ENCODE results near the gene FAM193B. TPM values are rescaled to one million over a fixed set of nuclear protein-coding genes. Genes with fewer than 3 reads are reported as not detected.

FAM193B gene
- total RNA-seq, 3 donors from 2014 or later (not counting 1 experiment from before 2014, with no cell fraction given): 203 to 235 (median 216) TPM

- DNase-seq (no peak), ATAC-seq (no peak)
- intact Hi-C loops (cut with micrococcal nuclease): loop anchor here (10.0 kb wide), 1 partner anchor 379 kb away; no protein-coding TSS in a partner anchor
- H3K36me3 ChIP-seq (ENCODE audit: control insufficient read depth, insufficient read depth, low read length): no peaks in the 10 kb centered on the region
- no peaks in the 10 kb centered on the region for H3K9me3 ChIP-seq (ENCODE audit: control insufficient read depth, insufficient read depth, low read length)
- Mint-ChIP-seq H3K27ac (peak overlapping the region in 1 of 2 donors; percentile 80), H3K27me3 (ENCODE audit: low read depth in 2 of 2) (peaks cover 6 to 8% of the 10 kb centered on the region in 2 donors), H3K36me3 (no peaks in the 10 kb centered on the region), H3K4me3 (no peak overlapping the region), H3K9me3 (no peaks in the 10 kb centered on the region), H3K4me1 (peaks cover 13 to 49% of the 10 kb centered on the region in 2 donors)
- TF ChIP-seq, protein P1, sequence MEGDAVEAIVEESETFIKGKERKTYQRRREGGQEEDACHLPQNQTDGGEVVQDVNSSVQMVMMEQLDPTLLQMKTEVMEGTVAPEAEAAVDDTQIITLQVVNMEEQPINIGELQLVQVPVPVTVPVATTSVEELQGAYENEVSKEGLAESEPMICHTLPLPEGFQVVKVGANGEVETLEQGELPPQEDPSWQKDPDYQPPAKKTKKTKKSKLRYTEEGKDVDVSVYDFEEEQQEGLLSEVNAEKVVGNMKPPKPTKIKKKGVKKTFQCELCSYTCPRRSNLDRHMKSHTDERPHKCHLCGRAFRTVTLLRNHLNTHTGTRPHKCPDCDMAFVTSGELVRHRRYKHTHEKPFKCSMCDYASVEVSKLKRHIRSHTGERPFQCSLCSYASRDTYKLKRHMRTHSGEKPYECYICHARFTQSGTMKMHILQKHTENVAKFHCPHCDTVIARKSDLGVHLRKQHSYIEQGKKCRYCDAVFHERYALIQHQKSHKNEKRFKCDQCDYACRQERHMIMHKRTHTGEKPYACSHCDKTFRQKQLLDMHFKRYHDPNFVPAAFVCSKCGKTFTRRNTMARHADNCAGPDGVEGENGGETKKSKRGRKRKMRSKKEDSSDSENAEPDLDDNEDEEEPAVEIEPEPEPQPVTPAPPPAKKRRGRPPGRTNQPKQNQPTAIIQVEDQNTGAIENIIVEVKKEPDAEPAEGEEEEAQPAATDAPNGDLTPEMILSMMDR (IDR thresholded peaks at IDR 0.05): no peak
- no peak overlapping the region for H3K4me3 ChIP-seq (ENCODE audit: low read length)
- H3K4me1 ChIP-seq (ENCODE audit: control insufficient read depth, insufficient read depth, low read length): peaks cover 56% of the 10 kb centered on the region
- peaks cover 5% of the 10 kb centered on the region for H3K27me3 ChIP-seq (ENCODE audit: control insufficient read depth, insufficient read depth, low read length)
- H3K27ac ChIP-seq (ENCODE audit: low read length): no peak overlapping the region
- 98% methylated on average over 5 of the region's 5 CpGs for WGBS (ENCODE audit: insufficient coverage)
Measured at GRCh38 chr5:177493795-177494345, 60.5 kb downstream of the FAM193B start.

GRCh38 chr5:177492841-177493240, 61.5 kb downstream of the FAM193B start:
- TF ChIP-seq, protein P1 (IDR thresholded peaks at IDR 0.05): no peak
- peak overlapping the region in 1 of 2 donors; percentile 80 for H3K27ac Mint-ChIP-seq
- no peak overlapping the region for H3K4me3 Mint-ChIP-seq
- peaks cover 3 to 39% of the 10 kb centered on the region in 2 donors for H3K4me1 Mint-ChIP-seq
- H3K9me3 ChIP-seq (ENCODE audit: control insufficient read depth, insufficient read depth, low read length): no peaks in the 10 kb centered on the region
- H3K27me3 ChIP-seq (ENCODE audit: control insufficient read depth, insufficient read depth, low read length): no peaks in the 10 kb centered on the region
- H3K27ac ChIP-seq (ENCODE audit: low read length): no peak overlapping the region
- peaks cover 48% of the 10 kb centered on the region for H3K4me1 ChIP-seq (ENCODE audit: control insufficient read depth, insufficient read depth, low read length)
- no peaks in the 10 kb centered on the region for H3K36me3 ChIP-seq (ENCODE audit: control insufficient read depth, insufficient read depth, low read length)
- no peaks in the 10 kb centered on the region for H3K36me3 Mint-ChIP-seq
- DNase-seq (no peak), ATAC-seq (no peak)
- WGBS (ENCODE audit: insufficient coverage): 97% methylated on average over 7 of the region's 7 CpGs
- intact Hi-C loops (cut with micrococcal nuclease): loop anchor here (10.0 kb wide), 1 partner anchor 378 kb away; no protein-coding TSS in a partner anchor
- no peak overlapping the region for H3K4me3 ChIP-seq (ENCODE audit: low read length)
- H3K9me3 Mint-ChIP-seq: no peaks in the 10 kb centered on the region
- H3K27me3 Mint-ChIP-seq (ENCODE audit: low read depth in 2 of 2): no peaks in the 10 kb centered on the region

GRCh38 chr5:177491983-177492746, 62.2 kb downstream of the FAM193B start:
- no peak overlapping the region for H3K27ac ChIP-seq (ENCODE audit: low read length)
- 97% methylated on average over 54 of the region's 54 CpGs for WGBS (ENCODE audit: insufficient coverage)
- no peak overlapping the region for H3K4me3 ChIP-seq (ENCODE audit: low read length)
- ATAC-seq: no peak
- no peaks in the 10 kb centered on the region for H3K27me3 ChIP-seq (ENCODE audit: control insufficient read depth, insufficient read depth, low read length)
- H3K4me1 ChIP-seq (ENCODE audit: control insufficient read depth, insufficient read depth, low read length): peaks cover 44% of the 10 kb centered on the region
- H3K9me3 Mint-ChIP-seq: no peaks in the 10 kb centered on the region
- H3K36me3 ChIP-seq (ENCODE audit: control insufficient read depth, insufficient read depth, low read length): no peaks in the 10 kb centered on the region
- no peak for DNase-seq
- H3K4me1 Mint-ChIP-seq: peaks cover 0 to 33% of the 10 kb centered on the region in 2 donors
- H3K27me3 Mint-ChIP-seq (ENCODE audit: low read depth in 2 of 2): no peaks in the 10 kb centered on the region
- intact Hi-C loops (cut with micrococcal nuclease): loop anchor here (10.0 kb wide), 1 partner anchor 377 kb away; no protein-coding TSS in a partner anchor
- peak overlapping the region in 1 of 2 donors; percentile 80 for H3K27ac Mint-ChIP-seq
- H3K36me3 Mint-ChIP-seq: no peaks in the 10 kb centered on the region
- no peak overlapping the region for H3K4me3 Mint-ChIP-seq
- TF ChIP-seq, protein P1 (IDR thresholded peaks at IDR 0.05): no peak
- H3K9me3 ChIP-seq (ENCODE audit: control insufficient read depth, insufficient read depth, low read length): no peaks in the 10 kb centered on the region

Measured in natural killer cell (primary cell).